ENCODE measurements around the gene WDR7. TPM values are rescaled to one million over a fixed set of nuclear protein-coding genes. Genes with fewer than 3 reads are reported as not detected.

WDR7 gene
- total RNA-seq, 1 donor from 2014 or later = 13.5 TPM

DNA sequence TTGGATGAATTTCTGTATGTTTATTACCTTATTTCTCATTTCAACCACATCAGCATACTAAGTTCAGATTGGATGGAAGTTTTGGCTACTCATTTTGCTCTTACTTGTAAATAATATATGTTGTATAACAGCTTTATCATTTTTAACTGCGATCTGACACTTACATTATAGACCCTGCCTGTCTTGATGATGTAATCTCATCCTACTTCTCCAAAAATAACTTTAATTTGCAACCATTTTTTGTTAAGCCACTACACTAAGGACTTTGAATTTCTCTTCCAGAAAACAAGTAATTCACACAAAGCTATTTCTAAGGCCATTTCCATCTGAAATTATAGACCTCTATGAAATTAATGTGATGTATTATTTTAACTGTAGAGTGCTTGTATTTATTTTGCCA, 240.7 kb downstream of the WDR7 start:
- H3K4me3 ChIP-seq = no peak overlapping the region
- DNase-seq (ENCODE audit: low spot score in 2 of 2) = no peak
- intact Hi-C loops (cut with DNase I) = no loop called here
- H3K27me3 ChIP-seq = no peaks in the 10 kb centered on the region
- no peaks in the 10 kb centered on the region for H3K4me1 ChIP-seq
- no peak overlapping the region for H3K27ac ChIP-seq
- TF ChIP-seq, protein P1, sequence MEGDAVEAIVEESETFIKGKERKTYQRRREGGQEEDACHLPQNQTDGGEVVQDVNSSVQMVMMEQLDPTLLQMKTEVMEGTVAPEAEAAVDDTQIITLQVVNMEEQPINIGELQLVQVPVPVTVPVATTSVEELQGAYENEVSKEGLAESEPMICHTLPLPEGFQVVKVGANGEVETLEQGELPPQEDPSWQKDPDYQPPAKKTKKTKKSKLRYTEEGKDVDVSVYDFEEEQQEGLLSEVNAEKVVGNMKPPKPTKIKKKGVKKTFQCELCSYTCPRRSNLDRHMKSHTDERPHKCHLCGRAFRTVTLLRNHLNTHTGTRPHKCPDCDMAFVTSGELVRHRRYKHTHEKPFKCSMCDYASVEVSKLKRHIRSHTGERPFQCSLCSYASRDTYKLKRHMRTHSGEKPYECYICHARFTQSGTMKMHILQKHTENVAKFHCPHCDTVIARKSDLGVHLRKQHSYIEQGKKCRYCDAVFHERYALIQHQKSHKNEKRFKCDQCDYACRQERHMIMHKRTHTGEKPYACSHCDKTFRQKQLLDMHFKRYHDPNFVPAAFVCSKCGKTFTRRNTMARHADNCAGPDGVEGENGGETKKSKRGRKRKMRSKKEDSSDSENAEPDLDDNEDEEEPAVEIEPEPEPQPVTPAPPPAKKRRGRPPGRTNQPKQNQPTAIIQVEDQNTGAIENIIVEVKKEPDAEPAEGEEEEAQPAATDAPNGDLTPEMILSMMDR (IDR thresholded peaks at IDR 0.05) = no peak
- no peaks in the 10 kb centered on the region for H3K36me3 ChIP-seq
- H3K9me3 ChIP-seq = no peaks in the 10 kb centered on the region

DNA sequence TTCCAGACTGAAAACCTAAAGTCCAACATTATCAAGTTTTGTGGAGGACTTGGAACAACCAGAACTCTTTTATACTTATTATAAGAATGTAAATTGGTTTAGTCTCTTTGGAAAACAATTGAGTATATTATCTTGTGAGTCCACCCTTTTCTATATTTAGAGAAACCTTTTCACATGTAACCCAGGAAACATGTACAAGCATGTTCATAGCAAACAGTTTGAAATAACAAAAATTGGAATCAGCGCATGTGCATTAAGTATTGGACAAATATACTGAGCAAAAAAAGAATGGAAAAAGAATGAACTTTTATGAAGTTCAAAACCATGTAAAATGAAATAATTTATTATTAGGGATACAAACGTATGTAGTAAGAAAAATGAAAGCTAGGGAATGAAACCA, 246.0 kb downstream of the WDR7 start:
- DNase-seq (ENCODE audit: low spot score in 2 of 2) = no peak
- H3K9me3 ChIP-seq = no peaks in the 10 kb centered on the region
- intact Hi-C loops (cut with DNase I) = no loop called here
- no peaks in the 10 kb centered on the region for H3K4me1 ChIP-seq
- no peaks in the 10 kb centered on the region for H3K36me3 ChIP-seq
- no peak overlapping the region for H3K27ac ChIP-seq
- H3K27me3 ChIP-seq = no peaks in the 10 kb centered on the region
- TF ChIP-seq, protein P1 (IDR thresholded peaks at IDR 0.05) = no peak
- H3K4me3 ChIP-seq = no peak overlapping the region

DNA sequence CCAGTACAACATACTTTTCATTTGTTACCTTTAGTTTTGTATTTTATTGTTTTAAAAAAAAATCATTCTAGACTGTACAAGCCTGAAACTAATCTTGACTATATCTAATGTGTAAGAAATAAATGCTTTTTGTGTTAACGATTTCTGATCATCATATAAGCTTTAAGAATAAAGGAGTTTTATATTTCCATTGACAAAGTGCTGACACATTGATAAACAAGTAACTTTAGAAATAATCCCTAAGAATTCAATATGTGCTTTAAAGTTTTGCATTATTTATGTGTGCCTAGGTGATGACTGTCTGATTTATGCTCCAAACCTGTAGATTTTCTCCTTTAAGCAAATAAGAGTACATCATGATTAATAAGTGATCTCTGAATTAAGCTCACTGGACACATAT, 248.5 kb downstream of the WDR7 start:
- intact Hi-C loops (cut with DNase I) = no loop called here

DNA sequence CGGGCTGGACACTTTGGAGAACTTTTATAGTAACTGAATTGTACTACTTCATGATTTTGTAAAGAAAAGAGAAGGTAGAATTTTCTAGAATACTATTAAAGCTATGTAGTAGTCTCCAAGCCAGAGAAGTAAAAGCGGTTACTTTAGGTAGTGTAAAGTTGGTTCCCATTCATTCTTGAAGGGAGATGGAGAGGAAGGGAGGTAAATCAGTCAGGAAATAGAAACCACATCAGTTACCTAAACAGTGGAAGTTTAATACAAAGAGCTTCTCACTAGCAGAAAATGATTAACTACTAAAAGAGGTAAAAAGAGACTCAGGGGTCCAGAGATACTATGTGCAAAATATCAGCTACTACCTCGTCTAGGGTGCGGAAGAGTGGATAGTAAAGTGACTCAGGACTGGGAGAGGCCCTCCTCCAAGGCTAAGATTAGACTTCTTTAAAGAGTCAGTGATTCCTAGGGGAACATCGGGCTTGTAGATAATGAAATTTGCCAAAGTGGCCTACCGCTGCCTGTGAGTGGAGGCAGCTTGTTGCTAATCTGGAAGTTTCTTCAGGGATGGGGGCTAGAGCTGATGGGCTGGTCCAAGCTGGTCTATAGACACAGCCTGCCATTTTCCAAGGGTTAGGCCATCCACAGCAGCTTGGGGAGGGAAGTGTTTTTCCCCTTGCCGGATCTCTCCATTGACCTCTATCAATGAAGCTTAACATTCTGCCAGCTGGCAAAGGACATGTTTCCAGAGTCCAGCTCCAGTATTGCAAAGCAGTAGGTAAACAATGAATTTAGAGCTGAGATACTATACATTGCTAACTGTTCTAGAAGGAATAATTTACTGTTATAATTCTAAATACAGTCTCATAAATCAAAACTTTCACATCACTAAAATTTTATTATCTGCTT, 249.3 kb downstream of the WDR7 start:
- Histone ChIP-seq H3K27me3 (no peaks in the 10 kb centered on the region), H3K36me3 (no peaks in the 10 kb centered on the region), H3K9me3 (no peaks in the 10 kb centered on the region), H3K4me3 (no peak overlapping the region), H3K27ac (no peak overlapping the region), H3K4me1 (no peaks in the 10 kb centered on the region)
- TF ChIP-seq, protein P1 (IDR thresholded peaks at IDR 0.05) = no peak
- DNase-seq (ENCODE audit: low spot score in 2 of 2) = no peak
- intact Hi-C loops (cut with DNase I) = no loop called here

More for the DNA sequence above, 248.5 kb downstream of the WDR7 start:
- H3K9me3 ChIP-seq = no peaks in the 10 kb centered on the region
- H3K4me3 ChIP-seq = no peak overlapping the region
- H3K27ac ChIP-seq = no peak overlapping the region
- no peaks in the 10 kb centered on the region for H3K36me3 ChIP-seq
- H3K4me1 ChIP-seq = no peaks in the 10 kb centered on the region
- no peaks in the 10 kb centered on the region for H3K27me3 ChIP-seq
- no peak for DNase-seq (ENCODE audit: low spot score in 2 of 2)
- TF ChIP-seq, protein P1 (IDR thresholded peaks at IDR 0.05) = no peak

DNA sequence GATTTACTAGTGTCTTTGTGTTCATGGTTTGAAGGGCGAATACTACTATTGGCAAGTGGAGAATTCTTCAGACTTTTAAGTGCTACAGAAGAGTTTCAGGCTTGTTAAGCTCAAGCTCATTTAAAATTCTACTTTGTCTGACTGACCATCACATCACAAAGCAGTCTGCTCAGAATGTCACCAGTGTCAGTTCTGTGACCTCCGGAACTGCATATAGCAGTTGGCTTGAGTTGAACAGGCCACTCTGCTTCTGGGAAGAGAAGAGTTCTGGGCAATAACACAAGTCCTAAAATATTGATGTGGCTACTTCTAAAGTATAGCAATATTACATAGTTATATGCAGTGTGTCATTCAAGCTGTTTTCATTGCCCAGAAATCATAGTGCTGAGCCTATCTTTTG, 250.8 kb downstream of the WDR7 start:
- DNase-seq (ENCODE audit: low spot score in 2 of 2) = no peak
- intact Hi-C loops (cut with DNase I) = no loop called here
- Histone ChIP-seq H3K27me3 (no peaks in the 10 kb centered on the region), H3K36me3 (no peaks in the 10 kb centered on the region), H3K4me1 (no peaks in the 10 kb centered on the region), H3K27ac (no peak overlapping the region), H3K4me3 (no peak overlapping the region), H3K9me3 (no peaks in the 10 kb centered on the region)
- TF ChIP-seq, protein P1 (IDR thresholded peaks at IDR 0.05) = no peak

Data from ascending aorta (tissue), 2 donors.